ENCODE data around the gene TOX4. TPM values are rescaled to one million over a fixed set of nuclear protein-coding genes. Genes with fewer than 3 reads are reported as not detected.

TOX4 gene
- total RNA-seq, 1 donor from 2014 or later: 35.7 TPM

DNA sequence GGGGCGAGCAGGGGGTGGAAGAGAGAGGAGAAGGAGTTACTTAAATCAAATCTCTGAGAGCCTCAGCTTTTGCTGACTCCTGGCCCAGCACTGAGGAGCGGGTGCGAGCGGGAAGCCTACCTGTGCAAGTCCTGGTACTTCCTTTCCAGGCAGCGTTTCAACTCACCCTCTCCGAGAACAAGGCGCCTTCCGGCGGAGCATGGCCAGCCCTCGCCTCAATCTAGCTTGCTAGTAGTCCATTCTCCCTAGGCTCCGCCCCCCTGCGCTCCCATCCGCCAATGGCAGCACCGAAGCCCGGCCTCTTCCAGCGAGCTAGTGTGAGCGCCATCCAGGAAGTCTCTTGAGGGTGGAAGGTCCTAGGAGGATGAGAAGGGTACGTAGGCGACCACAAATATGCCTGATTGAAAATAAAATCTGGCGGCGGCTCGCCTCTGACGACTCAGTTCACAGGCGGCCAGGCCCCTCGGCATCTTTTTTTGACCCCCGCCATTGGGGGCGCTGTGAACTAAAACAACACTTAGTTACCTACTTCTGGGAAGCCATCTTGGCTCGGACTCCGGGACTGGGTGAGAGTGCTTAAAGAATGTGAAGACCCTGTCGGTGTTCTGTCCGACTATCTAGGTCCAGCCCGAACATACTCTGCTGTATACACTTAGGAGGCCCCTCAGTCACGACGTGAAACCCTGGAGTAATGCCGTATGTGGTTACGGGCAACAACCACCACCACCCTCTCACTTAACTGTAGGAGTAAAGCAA lies 20.9 kb upstream of the TOX4 start, which contains the start of gene CHD8:
TSS of gene CHD8 (minus strand) at position 212 of the 756 bp plus-strand sequence. CDS start 24,480 bp downstream, outside the sequence.
- Mint-ChIP-seq H3K9me3 (no peaks in the 10 kb centered on the region), H3K36me3 (peaks cover 13% of the 10 kb centered on the region), H3K27me3 (ENCODE audit: insufficient read depth, low read depth) (peaks cover 3% of the 10 kb centered on the region), H3K4me3 (peak within 1 kb of the TSS; percentile 95), H3K4me1 (peaks cover 23% of the 10 kb centered on the region), H3K27ac (peak within 1 kb of the TSS; percentile 98)
- DNase-seq (ENCODE audit: low spot score): peak; percentile 100
- Histone ChIP-seq H3K4me3 (peak within 1 kb of the TSS; percentile 86), H3K9ac (peak within 1 kb of the TSS; percentile 91), H3K4me1 (peaks cover 16% of the 10 kb centered on the region), H3K27ac (peak within 1 kb of the TSS; percentile 92), H4K20me1 (ENCODE audit: low read depth) (peaks cover 13% of the 10 kb centered on the region), H3K9me3 (ENCODE audit: low read depth) (no peaks in the 10 kb centered on the region), H3K27me3 (no peaks in the 10 kb centered on the region), H2AFZ (replicated peaks) (peak within 1 kb of the TSS; percentile 91), H3K79me2 (ENCODE audit: low read depth) (peaks cover 48% of the 10 kb centered on the region), H3K36me3 (peaks cover 7% of the 10 kb centered on the region), H3F3A (ENCODE audit: low read depth) (peaks cover 18% of the 10 kb centered on the region), H3K4me2 (peak within 1 kb of the TSS; percentile 85)
- TF ChIP-seq, protein P1, sequence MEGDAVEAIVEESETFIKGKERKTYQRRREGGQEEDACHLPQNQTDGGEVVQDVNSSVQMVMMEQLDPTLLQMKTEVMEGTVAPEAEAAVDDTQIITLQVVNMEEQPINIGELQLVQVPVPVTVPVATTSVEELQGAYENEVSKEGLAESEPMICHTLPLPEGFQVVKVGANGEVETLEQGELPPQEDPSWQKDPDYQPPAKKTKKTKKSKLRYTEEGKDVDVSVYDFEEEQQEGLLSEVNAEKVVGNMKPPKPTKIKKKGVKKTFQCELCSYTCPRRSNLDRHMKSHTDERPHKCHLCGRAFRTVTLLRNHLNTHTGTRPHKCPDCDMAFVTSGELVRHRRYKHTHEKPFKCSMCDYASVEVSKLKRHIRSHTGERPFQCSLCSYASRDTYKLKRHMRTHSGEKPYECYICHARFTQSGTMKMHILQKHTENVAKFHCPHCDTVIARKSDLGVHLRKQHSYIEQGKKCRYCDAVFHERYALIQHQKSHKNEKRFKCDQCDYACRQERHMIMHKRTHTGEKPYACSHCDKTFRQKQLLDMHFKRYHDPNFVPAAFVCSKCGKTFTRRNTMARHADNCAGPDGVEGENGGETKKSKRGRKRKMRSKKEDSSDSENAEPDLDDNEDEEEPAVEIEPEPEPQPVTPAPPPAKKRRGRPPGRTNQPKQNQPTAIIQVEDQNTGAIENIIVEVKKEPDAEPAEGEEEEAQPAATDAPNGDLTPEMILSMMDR (IDR thresholded peaks at IDR 0.05): peak; percentile 81
- TF ChIP-seq EZH2phosphoT487 (IDR thresholded peaks at IDR 0.05): no peak
- TF ChIP-seq EZH2 (IDR thresholded peaks at IDR 0.05): peak; percentile 48

DNA sequence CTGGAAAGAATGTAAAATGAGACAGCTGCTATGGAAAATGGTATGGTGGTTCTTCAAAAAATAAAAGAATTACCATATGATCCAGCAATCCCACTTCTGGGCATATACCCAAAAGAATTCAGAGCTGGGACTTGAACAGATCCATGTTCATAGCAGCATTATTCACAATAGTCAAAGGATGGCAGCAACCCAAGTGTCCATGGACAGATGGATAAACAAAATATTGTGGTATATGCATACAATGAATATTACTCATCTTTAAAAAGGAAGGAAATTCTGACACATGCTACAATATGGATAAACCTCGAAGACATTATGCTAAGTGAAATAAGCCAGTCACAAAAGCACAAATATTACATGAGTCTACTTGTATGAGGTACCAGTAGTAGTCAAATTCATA lies 9.4 kb upstream of the TOX4 start:
- H3K4me2 ChIP-seq: no peak overlapping the region
- Mint-ChIP-seq H3K36me3 (peaks cover 12% of the 10 kb centered on the region), H3K4me1 (no peaks in the 10 kb centered on the region), H3K27me3 (ENCODE audit: insufficient read depth, low read depth) (no peaks in the 10 kb centered on the region), H3K4me3 (no peak overlapping the region), H3K27ac (no peak overlapping the region), H3K9me3 (no peaks in the 10 kb centered on the region)
- H3K36me3 ChIP-seq: peaks cover 19% of the 10 kb centered on the region
- no peaks in the 10 kb centered on the region for H3K9me3 ChIP-seq (ENCODE audit: low read depth)
- H2AFZ ChIP-seq (replicated peaks): no peak overlapping the region
- no peaks in the 10 kb centered on the region for H3K4me1 ChIP-seq
- no peak overlapping the region for H3K27ac ChIP-seq
- peaks cover 10% of the 10 kb centered on the region for H3K79me2 ChIP-seq (ENCODE audit: low read depth)
- no peaks in the 10 kb centered on the region for H3K27me3 ChIP-seq
- no peak overlapping the region for H3K4me3 ChIP-seq
- no peak for DNase-seq (ENCODE audit: low spot score)
- TF ChIP-seq, protein P1 (IDR thresholded peaks at IDR 0.05): no peak
- TF ChIP-seq EZH2 (IDR thresholded peaks at IDR 0.05) (no peak), EZH2phosphoT487 (IDR thresholded peaks at IDR 0.05) (no peak)
- no peaks in the 10 kb centered on the region for H4K20me1 ChIP-seq (ENCODE audit: low read depth)
- H3K9ac ChIP-seq: no peak overlapping the region
- no peaks in the 10 kb centered on the region for H3F3A ChIP-seq (ENCODE audit: low read depth)

DNA sequence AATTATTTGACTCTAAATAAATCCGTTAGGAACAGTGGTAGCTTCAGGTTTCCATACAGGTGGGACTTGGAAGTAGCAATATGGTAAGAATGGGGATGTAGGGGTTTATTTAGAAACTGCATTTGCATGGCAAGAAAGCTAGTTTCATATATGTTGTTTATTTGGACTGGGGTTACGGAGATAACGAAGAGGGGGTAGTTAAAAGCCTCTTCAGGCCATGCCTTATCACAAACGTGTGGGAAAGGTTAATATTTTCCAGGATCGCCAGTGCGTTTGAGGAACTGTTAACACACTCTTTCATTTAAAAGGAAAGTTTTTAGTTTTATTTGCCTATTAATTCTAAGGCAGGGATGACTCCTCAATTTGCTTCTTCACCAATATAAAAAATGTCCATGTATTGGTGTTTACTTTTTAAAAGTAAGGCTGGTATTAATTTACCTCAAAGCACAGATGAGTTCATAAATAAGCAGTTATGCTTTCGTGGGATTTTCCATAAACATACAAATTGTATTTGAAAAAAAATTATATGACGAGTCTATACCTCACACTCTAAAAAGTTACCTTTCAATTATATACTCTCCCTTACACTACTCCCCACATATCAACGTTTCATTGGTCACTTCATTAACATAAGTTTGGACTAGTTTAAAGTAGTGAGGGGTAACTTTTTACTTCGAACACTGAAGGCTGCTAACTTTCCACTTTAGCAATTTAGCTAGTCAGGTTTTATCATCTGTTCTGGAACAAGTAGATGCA lies 1.1 kb upstream of the TOX4 start:
- Histone ChIP-seq H3K27me3 (no peaks in the 10 kb centered on the region), H4K20me1 (ENCODE audit: low read depth) (no peaks in the 10 kb centered on the region), H3K9ac (peak overlapping the region; percentile 74), H3K9me3 (ENCODE audit: low read depth) (no peaks in the 10 kb centered on the region), H3K36me3 (peaks cover 6% of the 10 kb centered on the region), H3K4me3 (peak overlapping the region; percentile 93), H2AFZ (replicated peaks) (peak overlapping the region; percentile 85), H3K27ac (no peak overlapping the region), H3K4me1 (peaks cover 4% of the 10 kb centered on the region), H3F3A (ENCODE audit: low read depth) (peaks cover 15% of the 10 kb centered on the region), H3K79me2 (ENCODE audit: low read depth) (peaks cover 66% of the 10 kb centered on the region), H3K4me2 (peak overlapping the region; percentile 82)
- H3K36me3 Mint-ChIP-seq: peaks cover 10% of the 10 kb centered on the region
- H3K9me3 Mint-ChIP-seq: no peaks in the 10 kb centered on the region
- peak overlapping the region; percentile 69 for H3K27ac Mint-ChIP-seq
- DNase-seq (ENCODE audit: low spot score): no peak
- H3K4me3 Mint-ChIP-seq: peak overlapping the region; percentile 99
- peaks cover 22% of the 10 kb centered on the region for H3K4me1 Mint-ChIP-seq
- TF ChIP-seq, protein P1 (IDR thresholded peaks at IDR 0.05): no peak
- TF ChIP-seq EZH2phosphoT487 (IDR thresholded peaks at IDR 0.05): no peak
- no peak for TF ChIP-seq EZH2 (IDR thresholded peaks at IDR 0.05)
- no peaks in the 10 kb centered on the region for H3K27me3 Mint-ChIP-seq (ENCODE audit: insufficient read depth, low read depth)
